Measurements from ENCODE around the gene LRRC55. TPM values are rescaled to one million over a fixed set of nuclear protein-coding genes. Genes with fewer than 3 reads are reported as not detected.

The LRRC55 gene
- total RNA-seq, 1 experiment from 2014 or later, result not detected

DNA sequence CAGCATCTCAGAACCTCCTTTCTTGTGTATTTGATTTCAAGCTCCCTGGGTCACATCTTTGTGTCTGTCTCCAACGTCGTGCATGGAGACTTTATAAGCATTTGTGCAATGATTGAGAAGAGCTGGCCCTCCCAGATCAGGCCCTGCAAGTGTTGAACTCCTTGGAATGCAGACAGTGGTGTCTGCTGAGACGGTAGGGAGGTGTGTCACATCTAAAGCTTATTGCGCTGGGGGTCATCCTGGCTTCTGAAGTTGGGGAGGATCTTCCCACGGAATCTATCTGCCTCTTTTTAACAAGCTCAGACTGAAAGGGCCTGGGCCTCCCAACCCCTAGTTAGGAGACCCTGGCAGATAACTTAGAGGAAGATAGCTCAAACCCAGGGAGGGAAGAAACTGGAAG lies 48.6 kb downstream of the LRRC55 start:
- H3K27me3 Mint-ChIP-seq (ENCODE audit: insufficient read depth, unreplicated experiment), result peaks cover 37% of the 10 kb centered on the region
- TF ChIP-seq, protein P1, sequence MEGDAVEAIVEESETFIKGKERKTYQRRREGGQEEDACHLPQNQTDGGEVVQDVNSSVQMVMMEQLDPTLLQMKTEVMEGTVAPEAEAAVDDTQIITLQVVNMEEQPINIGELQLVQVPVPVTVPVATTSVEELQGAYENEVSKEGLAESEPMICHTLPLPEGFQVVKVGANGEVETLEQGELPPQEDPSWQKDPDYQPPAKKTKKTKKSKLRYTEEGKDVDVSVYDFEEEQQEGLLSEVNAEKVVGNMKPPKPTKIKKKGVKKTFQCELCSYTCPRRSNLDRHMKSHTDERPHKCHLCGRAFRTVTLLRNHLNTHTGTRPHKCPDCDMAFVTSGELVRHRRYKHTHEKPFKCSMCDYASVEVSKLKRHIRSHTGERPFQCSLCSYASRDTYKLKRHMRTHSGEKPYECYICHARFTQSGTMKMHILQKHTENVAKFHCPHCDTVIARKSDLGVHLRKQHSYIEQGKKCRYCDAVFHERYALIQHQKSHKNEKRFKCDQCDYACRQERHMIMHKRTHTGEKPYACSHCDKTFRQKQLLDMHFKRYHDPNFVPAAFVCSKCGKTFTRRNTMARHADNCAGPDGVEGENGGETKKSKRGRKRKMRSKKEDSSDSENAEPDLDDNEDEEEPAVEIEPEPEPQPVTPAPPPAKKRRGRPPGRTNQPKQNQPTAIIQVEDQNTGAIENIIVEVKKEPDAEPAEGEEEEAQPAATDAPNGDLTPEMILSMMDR (IDR thresholded peaks at IDR 0.05; ENCODE audit: unreplicated experiment), result no peak
- no peaks in the 10 kb centered on the region for H3K9me3 Mint-ChIP-seq (ENCODE audit: unreplicated experiment)
- BruUV-seq (replicated peaks), result no TSS peak
- no peak for DNase-seq (ENCODE audit: unreplicated experiment)
- ChIA-PET POLR2A (no interaction called here), CTCF (interaction anchor here (1.0 kb wide), 1 partner anchor 19 kb away, joined by 3 read pairs; no protein-coding TSS in a partner anchor)
- no peaks in the 10 kb centered on the region for H3K4me1 Mint-ChIP-seq (ENCODE audit: insufficient read depth, unreplicated experiment)
- no peak overlapping the region for H3K4me3 Mint-ChIP-seq (ENCODE audit: unreplicated experiment)
- intact Hi-C loops (cut with micrococcal nuclease), result no loop called here
- no peaks in the 10 kb centered on the region for H3K36me3 Mint-ChIP-seq (ENCODE audit: insufficient read depth, unreplicated experiment)
- H3K27ac Mint-ChIP-seq (ENCODE audit: low read depth, unreplicated experiment), result no peak overlapping the region

DNA sequence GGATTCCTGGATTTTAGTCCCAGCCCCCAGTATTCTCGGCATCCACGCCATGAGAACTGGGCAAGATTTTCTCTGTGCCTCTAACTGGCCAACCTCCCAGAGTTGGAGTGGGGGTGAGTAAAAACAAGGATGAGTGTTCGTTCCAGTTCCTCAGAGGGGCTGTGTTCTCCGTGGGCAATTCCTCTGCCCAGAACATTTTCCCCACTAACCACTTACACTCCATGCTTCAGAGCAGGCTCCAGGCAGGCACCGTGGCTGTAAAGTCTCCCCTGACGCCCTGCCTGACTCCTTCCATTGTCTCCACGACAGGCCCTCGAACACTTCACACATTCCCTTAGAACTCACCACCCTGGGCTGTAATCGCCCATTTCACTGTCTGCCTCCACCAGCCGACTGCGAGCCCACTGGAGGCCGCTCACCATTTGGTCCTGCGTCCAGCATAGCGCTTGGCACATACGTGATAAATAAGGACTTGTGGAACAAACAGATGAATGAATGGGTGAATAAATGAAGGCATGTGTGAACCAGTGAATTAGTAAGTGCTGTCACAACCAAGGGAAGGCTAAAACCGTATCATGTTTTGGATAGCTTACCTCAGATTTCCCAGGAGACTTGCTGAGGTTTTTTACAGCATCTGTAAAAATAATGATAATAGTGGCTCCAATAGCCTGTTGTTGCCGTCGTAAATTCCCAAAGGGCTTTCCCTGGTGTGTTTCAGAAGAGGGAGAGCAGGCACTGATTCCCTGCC lies 49.2 kb downstream of the LRRC55 start:
- Mint-ChIP-seq H3K4me3 (ENCODE audit: unreplicated experiment) (no peak overlapping the region), H3K9me3 (ENCODE audit: unreplicated experiment) (no peaks in the 10 kb centered on the region), H3K36me3 (ENCODE audit: insufficient read depth, unreplicated experiment) (no peaks in the 10 kb centered on the region), H3K27ac (ENCODE audit: low read depth, unreplicated experiment) (no peak overlapping the region), H3K27me3 (ENCODE audit: insufficient read depth, unreplicated experiment) (peaks cover 37% of the 10 kb centered on the region), H3K4me1 (ENCODE audit: insufficient read depth, unreplicated experiment) (no peaks in the 10 kb centered on the region)
- no TSS peak for BruUV-seq (replicated peaks)
- ChIA-PET CTCF (interaction anchor here (1.0 kb wide), 1 partner anchor 18 kb away, joined by 3 read pairs; no protein-coding TSS in a partner anchor), POLR2A (no interaction called here)
- TF ChIP-seq, protein P1 (IDR thresholded peaks at IDR 0.05; ENCODE audit: unreplicated experiment), result no peak
- intact Hi-C loops (cut with micrococcal nuclease), result no loop called here
- DNase-seq (ENCODE audit: unreplicated experiment), result no peak

DNA sequence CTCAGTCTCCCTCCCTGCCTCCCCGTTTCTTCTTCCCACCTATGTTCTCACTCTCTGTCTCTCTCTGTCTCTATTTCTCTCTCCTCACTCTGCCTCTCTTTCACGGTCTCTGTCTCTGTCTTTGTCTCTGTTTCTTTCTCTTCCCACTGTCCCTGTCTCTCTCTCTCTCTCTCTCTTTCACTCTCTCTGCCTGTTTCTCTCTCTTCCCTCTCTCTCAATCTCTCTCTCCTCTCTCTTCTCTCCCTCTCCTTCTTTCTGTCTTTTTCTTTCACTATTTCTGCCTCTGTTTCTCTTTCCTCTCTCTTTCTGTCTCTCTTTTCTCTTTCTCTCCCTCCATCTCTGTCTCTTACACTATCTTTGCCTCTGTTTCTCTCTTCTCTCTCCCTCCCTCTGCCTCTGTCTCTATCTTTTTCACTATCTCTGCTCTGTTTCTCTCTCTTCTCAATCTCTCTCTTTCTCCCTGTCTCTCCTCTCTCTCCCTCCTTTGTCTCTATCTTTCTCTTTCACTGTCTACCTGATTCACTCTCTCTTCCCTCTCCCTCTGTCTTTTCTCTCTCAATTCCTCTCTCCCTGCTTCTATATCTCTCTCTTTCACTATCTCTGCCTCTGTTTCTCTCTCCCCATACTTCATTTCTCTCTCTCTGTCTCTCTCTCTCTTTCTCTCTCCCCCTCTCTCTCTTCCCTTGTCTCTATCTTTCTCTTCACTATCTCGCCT lies 49.9 kb downstream of the LRRC55 start:
- H3K27ac Mint-ChIP-seq (ENCODE audit: low read depth, unreplicated experiment), result no peak overlapping the region
- no peak overlapping the region for H3K4me3 Mint-ChIP-seq (ENCODE audit: unreplicated experiment)
- intact Hi-C loops (cut with micrococcal nuclease), result no loop called here
- H3K4me1 Mint-ChIP-seq (ENCODE audit: insufficient read depth, unreplicated experiment), result no peaks in the 10 kb centered on the region
- peaks cover 37% of the 10 kb centered on the region for H3K27me3 Mint-ChIP-seq (ENCODE audit: insufficient read depth, unreplicated experiment)
- CTCF ChIA-PET, result interaction anchor here (1.2 kb wide), 1 partner anchor 17 kb away, joined by 6 read pairs; no protein-coding TSS in a partner anchor
- POLR2A ChIA-PET, result no interaction called here
- no peak for DNase-seq (ENCODE audit: unreplicated experiment)
- no peaks in the 10 kb centered on the region for H3K9me3 Mint-ChIP-seq (ENCODE audit: unreplicated experiment)
- TF ChIP-seq, protein P1 (IDR thresholded peaks at IDR 0.05; ENCODE audit: unreplicated experiment), result no peak
- no TSS peak for BruUV-seq (replicated peaks)
- H3K36me3 Mint-ChIP-seq (ENCODE audit: insufficient read depth, unreplicated experiment), result no peaks in the 10 kb centered on the region

DNA sequence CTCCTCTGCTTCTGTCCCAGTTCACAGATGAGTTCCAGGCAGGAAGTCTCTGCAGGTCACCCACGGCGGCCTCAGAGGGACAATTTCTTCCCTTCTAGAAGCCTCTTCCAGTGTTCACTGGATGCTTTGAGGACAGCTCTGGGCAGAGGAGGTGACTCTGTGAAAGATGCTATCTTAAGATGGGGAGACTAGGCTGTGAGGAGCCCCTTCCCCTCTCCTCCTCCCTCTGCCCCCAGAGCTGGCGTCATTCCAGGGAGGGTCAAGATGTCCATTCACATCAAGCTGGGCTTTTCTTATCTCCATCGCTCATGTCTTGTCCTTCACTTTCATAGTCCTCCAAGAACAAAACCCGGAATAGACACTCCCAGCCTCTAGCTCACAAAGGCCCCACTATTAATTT lies 51.9 kb downstream of the LRRC55 start:
- intact Hi-C loops (cut with micrococcal nuclease), result no loop called here
- no TSS peak for BruUV-seq (replicated peaks)
- Mint-ChIP-seq H3K4me3 (ENCODE audit: unreplicated experiment) (no peak overlapping the region), H3K4me1 (ENCODE audit: insufficient read depth, unreplicated experiment) (no peaks in the 10 kb centered on the region), H3K9me3 (ENCODE audit: unreplicated experiment) (no peaks in the 10 kb centered on the region), H3K36me3 (ENCODE audit: insufficient read depth, unreplicated experiment) (no peaks in the 10 kb centered on the region), H3K27ac (ENCODE audit: low read depth, unreplicated experiment) (no peak overlapping the region), H3K27me3 (ENCODE audit: insufficient read depth, unreplicated experiment) (peaks cover 37% of the 10 kb centered on the region)
- POLR2A ChIA-PET, result interaction anchor here (0.6 to 0.7 kb wide), 2 partner anchors 98 to 138 kb away, joined by 3 read pairs; no protein-coding TSS in a partner anchor
- CTCF ChIA-PET, result interaction anchor here (0.8 to 2.0 kb wide), 4 partner anchors 16 to 393 kb away, joined by 3 to 7 read pairs (median 4); no protein-coding TSS in a partner anchor
- TF ChIP-seq, protein P1 (IDR thresholded peaks at IDR 0.05; ENCODE audit: unreplicated experiment), result no peak
- DNase-seq (ENCODE audit: unreplicated experiment), result no peak
